Peyer's patch (tissue), 4 donors: ENCODE measurements around the gene CDC73.

Experiments
- POLR2A ChIP-seq, 2 donors: fragments of 450-650 bp; IDR thresholded peaks; one replicate each; pipeline ENCODE4 v1.5.1; 2017; ENCODE audit warnings: antibody characterized with exemption in 2 of 2, mild to moderate bottlenecking in 2 of 2, moderate library complexity in 2 of 2
- TF ChIP-seq, protein P1 (sequence below), 6 experiments: fragments of 450-650 bp in 4 of 6; fragments of 200-600 bp in 2 of 6; sonication (generic) in 1 of 6; IDR thresholded peaks; one replicate each; pipeline ENCODE4 v1.5.1; 2017 to 2019; ENCODE audit warnings: antibody characterized with exemption in 6 of 6, mild to moderate bottlenecking in 3 of 6, moderate library complexity in 1 of 6

DNA sequence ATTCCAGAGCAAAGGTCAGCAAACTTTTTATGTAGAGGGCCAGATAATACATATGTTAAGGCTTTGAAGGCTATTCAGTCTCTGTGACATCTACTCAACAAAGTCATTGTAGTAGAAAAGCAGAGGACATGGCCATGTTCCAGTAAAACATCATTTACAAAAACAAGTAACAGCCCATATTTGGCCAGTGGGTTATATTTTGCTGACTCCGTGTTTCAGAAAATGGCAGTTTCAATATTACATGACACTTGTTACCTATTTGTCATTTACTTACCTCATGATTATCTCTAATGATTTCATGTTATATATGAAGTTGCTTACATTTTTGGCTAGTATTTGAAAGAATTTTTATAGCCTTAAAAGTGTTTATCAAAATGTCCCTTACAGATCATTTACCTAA lies 182.0 kb downstream of the CDC73 start:
- TF ChIP-seq, protein P1, sequence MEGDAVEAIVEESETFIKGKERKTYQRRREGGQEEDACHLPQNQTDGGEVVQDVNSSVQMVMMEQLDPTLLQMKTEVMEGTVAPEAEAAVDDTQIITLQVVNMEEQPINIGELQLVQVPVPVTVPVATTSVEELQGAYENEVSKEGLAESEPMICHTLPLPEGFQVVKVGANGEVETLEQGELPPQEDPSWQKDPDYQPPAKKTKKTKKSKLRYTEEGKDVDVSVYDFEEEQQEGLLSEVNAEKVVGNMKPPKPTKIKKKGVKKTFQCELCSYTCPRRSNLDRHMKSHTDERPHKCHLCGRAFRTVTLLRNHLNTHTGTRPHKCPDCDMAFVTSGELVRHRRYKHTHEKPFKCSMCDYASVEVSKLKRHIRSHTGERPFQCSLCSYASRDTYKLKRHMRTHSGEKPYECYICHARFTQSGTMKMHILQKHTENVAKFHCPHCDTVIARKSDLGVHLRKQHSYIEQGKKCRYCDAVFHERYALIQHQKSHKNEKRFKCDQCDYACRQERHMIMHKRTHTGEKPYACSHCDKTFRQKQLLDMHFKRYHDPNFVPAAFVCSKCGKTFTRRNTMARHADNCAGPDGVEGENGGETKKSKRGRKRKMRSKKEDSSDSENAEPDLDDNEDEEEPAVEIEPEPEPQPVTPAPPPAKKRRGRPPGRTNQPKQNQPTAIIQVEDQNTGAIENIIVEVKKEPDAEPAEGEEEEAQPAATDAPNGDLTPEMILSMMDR (IDR thresholded peaks at IDR 0.05): no peak
- no peak for TF ChIP-seq POLR2A (IDR thresholded peaks at IDR 0.05)
